ENCODE results near the gene PHACTR4. TPM values are rescaled to one million over a fixed set of nuclear protein-coding genes. Genes with fewer than 3 reads are reported as not detected.
"Not testable (repeated sequence)": the region's sequence is repeated elsewhere in the genome, so short reads cannot be mapped to it uniquely, and the experiment has no call there.

Gene PHACTR4
- total RNA-seq, 3 donors from 2014 or later, result 47.6 to 62.3 (median 54.8) TPM

DNA sequence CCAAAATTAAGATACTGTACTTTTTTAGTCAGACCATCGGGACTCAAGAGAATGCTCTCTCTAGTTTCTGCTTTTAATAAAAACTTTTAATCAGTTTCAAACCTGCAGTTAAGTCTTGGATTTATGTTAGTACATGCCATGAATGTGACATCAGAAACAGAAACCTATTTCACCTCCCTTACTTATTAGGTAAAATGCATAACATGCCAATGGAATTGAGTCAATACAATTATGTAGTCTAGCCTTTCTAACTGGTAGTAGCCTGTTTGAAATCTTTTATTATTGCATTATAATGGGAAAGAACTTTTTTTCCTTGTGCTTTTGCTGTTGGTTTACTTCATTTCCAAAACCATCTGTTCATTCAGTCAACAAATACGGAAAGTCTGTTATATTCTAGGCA, 4.8 kb downstream of the PHACTR4 start:
- Histone ChIP-seq H3K4me3 (no peak overlapping the region), H3K36me3 (ENCODE audit: low read depth) (no peaks in the 10 kb centered on the region), H3K9me3 (no peaks in the 10 kb centered on the region), H3K4me1 (ENCODE audit: low read depth) (peaks cover 13% of the 10 kb centered on the region)
- intact Hi-C loops (cut with DNase I, micrococcal nuclease), result no loop called here
- TF ChIP-seq CTCF (IDR thresholded peaks at IDR 0.05), result no peak
- DNase-seq (no peak), ATAC-seq (no peak)

GRCh38 chr1:28375598-28375997, 6.1 kb downstream of the PHACTR4 start:
- H3K9me3 ChIP-seq; intact Hi-C loops (cut with DNase I, micrococcal nuclease); H3K4me3 ChIP-seq; ATAC-seq; DNase-seq; H3K36me3 ChIP-seq (ENCODE audit: low read depth): not testable (repeated sequence)
- H3K4me1 ChIP-seq (ENCODE audit: low read depth), result peaks cover 14% of the 10 kb centered on the region

DNA sequence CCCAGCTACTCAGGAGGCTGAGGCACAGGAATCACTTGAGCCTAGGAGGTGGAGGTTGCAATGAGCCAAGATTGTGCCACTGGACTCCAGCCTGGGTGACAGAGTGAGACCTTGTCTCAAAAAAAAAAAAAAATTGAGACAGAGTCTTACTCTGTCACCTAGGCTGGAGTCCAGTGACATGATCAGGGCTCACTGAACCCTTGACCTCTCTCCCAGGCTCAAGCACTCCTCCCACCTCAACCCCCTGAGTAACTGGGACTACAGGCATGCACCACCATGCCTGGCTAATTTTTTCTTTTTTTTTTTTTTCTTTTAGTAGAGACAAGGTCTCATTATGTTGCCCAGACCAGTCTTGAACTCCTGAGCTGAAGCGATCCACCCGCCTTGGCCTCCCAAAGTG, 6.7 kb downstream of the PHACTR4 start:
- DNase-seq; ATAC-seq; intact Hi-C loops (cut with DNase I, micrococcal nuclease); H3K4me3 ChIP-seq; H3K9me3 ChIP-seq; H3K36me3 ChIP-seq (ENCODE audit: low read depth): not testable (repeated sequence)
- peaks cover 11% of the 10 kb centered on the region for H3K4me1 ChIP-seq (ENCODE audit: low read depth)

DNA sequence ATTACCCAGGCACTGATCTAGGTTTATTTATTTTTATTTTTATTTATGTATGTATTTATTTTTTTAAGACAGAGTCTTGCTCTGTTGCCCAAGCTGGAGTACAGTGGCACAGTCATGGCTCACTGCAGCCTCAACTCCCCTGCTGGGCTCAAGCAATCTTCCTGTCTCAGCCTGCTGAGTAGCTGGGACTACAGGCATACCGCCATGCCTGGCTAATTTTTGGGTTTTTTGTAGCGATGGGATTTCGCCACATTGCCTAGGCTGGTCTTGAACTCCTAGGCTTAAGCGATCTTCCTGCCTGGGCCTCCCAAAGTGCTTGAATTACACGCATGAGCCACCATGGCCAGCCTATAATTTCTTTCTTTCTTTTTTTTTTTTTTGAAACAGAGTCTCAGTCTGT, 9.4 kb downstream of the PHACTR4 start:
- no peak for ATAC-seq
- Histone ChIP-seq H3K4me3 (no peak overlapping the region), H3K9me3 (no peaks in the 10 kb centered on the region), H3K36me3 (ENCODE audit: low read depth) (no peaks in the 10 kb centered on the region), H3K4me1 (ENCODE audit: low read depth) (peaks cover 5% of the 10 kb centered on the region)
- no peak for TF ChIP-seq CTCF (IDR thresholded peaks at IDR 0.05)
- no peak for DNase-seq
- intact Hi-C loops (cut with DNase I, micrococcal nuclease), result no loop called here

- no peak for TF ChIP-seq CTCF (IDR thresholded peaks at IDR 0.05)
- intact Hi-C loops (cut with DNase I, micrococcal nuclease), result no loop called here
- peaks cover 5% of the 10 kb centered on the region for H3K4me1 ChIP-seq (ENCODE audit: low read depth)
- H3K9me3 ChIP-seq, result no peaks in the 10 kb centered on the region
- DNase-seq, result no peak
- ATAC-seq, result peak; percentile 53
- H3K4me3 ChIP-seq, result no peak overlapping the region
- no peaks in the 10 kb centered on the region for H3K36me3 ChIP-seq (ENCODE audit: low read depth)
Measured at GRCh38 chr1:28380394-28380793, 10.9 kb downstream of the PHACTR4 start.

DNA sequence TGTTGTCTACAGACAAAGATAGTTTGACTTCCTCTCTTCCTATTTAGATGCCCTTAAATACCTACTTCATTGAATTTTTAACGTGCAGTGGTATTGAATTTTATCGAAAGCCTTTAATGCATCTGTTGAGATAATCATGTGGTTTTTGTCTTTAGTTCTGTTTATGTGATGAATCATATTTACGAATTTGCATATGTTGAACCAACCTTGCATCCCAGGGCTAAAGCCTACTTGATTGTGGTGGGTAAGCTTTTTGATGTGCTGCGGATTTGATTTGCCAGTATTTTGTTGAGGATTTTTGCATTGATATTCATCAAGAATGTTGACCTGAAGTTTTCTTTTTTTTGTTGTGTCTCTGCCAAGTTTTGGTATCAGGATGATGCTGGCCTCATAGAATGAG, 14.2 kb downstream of the PHACTR4 start:
- ATAC-seq; intact Hi-C loops (cut with DNase I, micrococcal nuclease); H3K9me3 ChIP-seq; DNase-seq; H3K4me3 ChIP-seq; H3K36me3 ChIP-seq (ENCODE audit: low read depth); H3K4me1 ChIP-seq (ENCODE audit: low read depth): not testable (repeated sequence)

DNA sequence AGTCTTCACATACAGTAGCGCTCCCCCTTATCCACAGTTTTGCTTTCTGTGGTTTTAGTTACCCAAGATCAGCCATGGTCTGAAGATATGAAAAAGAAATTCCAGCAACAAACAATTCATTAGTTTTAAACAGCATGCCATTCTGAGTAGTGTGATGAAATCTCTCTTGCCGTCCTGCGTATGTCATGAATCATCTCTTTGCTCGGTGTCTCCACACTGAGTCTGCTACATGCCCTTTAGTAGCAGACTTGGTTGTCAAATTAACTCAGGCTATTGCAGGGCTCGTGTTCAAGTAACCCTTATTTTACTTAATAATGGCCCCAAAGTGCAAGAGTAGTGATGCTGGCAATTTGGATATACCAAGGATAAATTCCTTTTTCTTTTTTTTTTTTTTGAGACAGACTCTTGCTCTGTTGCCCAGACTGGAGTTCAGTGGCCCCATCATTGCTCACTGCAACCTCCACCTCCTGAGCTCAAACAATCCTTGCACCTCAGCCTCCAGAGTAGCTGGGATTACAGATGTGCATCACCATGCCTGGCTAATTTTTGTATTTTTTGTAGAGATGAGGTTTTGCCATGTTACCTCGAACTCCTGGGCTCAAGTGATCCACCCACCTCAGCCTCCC, 22.6 kb downstream of the PHACTR4 start:
- no peaks in the 10 kb centered on the region for H3K36me3 ChIP-seq (ENCODE audit: low read depth)
- no peaks in the 10 kb centered on the region for H3K4me1 ChIP-seq (ENCODE audit: low read depth)
- no peaks in the 10 kb centered on the region for H3K9me3 ChIP-seq
- H3K4me3 ChIP-seq, result no peak overlapping the region
- DNase-seq (no peak), ATAC-seq (no peak)
- TF ChIP-seq CTCF (IDR thresholded peaks at IDR 0.05), result no peak
- intact Hi-C loops (cut with DNase I, micrococcal nuclease), result no loop called here
